GM19395 (cell line): ENCODE results near the gene TMEM170A.

ENCODE experiments used
- ATAC-seq: cut with Tn5 transposase; IDR thresholded peaks from one replicate; pipeline ENCODE4 v1.9.1; 2021; ENCODE audit warnings: mild to moderate bottlenecking, moderate library complexity; ENCODE audit not compliant: unreplicated experiment

The TMEM170A gene

DNA sequence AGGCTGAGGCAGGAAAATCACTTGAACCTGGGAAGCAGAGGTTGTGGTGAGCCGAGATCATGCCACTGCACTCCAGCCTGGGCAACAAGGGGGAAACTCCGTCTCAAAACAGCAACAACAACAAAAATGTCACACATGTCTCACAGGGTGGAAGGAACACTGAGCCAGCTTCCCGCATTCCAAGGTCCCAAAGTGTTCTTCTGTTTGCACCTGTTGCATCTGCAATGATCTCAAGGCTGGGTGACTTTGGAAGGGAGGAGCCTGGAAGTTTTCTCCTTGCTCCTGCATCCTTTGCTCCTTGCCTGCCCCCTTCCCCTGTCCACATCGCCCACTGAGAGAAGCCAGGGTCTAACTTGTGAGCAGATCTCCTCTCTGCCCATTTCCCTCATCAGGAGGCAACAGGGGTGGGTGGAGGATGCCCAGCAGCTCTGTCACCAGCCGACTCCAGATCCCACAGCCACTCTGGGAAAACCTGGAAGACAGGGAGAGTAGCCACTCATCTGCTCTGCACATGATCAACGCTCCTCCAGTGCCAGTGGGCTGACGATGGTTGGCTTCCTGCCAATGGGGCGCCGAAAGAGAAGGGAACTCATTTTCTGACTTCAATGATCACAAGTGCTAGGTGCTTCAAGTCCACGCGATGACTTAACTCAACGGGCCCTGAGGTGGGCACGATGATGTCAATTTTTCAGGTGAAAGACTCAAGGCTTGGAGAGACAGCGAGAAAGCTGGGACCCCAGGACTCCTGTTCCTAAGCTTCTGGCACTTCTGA is 18.1 kb upstream of the TMEM170A start:
- ATAC-seq = no peak

DNA sequence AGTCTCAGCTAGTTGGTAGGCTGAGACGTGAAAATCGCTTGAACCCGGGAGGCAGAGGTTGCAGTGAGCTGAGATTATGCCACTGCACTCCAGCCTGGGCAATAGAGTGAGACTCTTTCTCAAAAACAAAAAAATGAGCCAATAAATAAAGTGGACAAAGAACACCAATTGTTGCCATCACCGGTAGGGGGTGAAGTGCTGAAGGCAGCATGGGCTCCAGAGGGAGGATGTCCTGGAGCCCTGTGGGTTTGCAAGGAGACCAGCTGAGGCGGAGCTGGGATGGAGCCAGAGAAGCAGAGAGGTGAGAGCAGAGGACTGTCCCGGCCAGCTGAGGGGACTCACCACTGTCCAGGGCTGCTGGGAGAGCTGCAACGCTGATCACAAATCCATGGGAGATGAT is 17.0 kb upstream of the TMEM170A start:
- ATAC-seq = no peak

DNA sequence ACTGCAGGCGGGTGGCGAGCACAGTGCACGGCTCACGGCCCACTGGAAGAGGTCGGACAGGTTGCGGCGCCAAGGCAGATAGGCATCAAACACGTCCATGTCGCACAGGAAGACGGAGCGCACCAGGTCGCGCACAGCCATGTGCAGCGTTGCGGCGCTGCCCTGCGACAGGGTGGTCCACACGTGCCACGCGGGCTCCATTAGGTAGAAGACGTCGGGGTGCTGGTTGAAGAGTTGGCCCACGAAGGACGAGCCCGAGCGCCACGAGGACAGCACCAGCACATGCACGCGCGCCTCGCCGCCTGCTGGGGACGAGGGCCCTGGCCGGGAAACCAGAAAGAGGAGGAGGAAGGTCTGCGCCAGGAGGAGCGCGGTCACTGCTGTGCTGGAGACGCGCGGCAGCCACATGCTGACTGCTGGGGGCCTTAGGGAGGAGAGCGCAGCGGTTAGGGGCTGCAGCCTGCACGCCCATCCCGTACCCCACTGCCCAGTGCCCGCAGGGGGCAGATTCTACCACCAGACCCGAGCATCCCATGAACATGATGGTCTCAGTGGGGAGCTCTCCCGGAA is 15.0 kb upstream of the TMEM170A start:
- ATAC-seq = no peak

DNA sequence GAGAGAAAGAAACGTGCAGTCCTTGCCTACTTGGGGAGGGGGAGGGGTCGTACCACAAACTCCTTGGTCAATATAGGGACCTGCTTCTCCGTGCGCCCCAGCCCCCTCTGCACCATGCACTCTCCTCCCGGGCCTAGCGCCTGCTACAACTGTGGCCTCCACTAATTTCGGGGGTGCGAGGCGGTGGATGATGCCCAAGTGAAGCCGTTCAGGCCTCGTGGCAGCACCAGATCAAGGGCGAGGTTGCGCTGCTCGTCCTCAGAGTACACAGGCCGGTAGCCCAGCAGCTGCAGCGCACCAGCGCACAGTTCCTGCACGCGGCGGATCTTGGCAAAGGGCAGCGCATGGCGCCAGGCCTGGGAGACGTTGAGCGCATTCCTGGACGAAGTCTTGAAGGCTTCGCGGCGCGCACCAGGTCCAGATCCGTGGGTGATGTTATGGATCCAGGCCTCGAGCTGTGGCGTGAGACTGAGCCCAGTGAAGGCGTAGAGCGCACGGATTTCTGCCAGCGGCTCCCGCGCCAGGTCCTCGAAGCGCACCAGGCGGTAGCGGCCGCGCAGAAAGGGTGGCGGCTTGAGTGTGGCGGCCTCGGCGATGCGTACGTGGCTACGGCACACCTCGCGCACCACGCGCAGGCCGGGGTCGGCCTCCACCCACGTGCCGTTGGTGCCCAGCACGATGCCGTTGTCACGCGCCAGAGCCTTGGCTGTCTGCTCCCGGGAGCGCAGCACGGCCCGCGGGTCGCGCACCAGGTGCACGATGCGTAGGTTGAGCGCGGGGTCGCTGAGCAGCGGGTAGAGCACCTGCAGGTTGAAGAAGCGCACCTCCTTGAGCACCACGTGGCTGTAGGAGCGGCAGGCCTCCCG is 14.2 kb upstream of the TMEM170A start:
- no peak for ATAC-seq

DNA sequence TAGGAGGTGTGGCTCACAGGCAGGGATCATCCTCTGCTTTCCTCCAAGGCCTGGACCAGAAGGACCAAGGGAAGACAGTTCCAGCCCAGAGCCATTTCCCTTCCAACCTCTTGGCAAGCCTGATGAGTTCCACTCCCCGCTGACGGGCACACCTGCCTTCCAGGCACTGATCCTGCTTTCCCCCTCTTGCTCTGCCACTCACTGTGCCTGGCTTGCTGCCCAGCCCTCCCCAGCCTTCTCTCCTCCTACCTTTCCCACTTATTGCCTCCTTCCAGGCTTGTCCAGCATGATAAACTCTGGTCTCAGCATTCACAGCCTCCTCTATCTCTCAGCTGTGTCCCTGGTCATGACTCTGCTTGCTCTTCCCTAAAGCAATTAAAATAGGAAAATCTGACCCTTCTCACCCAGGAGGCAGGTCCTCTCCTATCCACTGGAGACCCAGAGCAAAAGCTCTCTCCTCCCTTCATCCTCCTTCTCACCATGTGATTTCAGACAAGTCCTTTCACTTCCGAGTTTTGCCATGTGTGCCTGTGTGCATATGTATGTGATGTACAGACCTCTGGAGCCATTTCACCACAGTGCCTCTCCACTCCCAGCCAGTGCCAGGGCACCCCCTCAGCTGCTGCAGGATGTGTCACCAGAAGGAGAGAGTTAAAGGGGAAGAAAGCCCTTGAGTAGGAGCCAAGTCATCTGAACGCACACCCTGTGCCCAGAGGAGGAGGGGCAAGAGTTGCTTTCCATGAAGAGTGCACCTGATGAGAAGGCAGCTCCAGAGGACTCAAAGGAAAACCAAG is 13.4 kb upstream of the TMEM170A start:
- ATAC-seq = no peak

DNA sequence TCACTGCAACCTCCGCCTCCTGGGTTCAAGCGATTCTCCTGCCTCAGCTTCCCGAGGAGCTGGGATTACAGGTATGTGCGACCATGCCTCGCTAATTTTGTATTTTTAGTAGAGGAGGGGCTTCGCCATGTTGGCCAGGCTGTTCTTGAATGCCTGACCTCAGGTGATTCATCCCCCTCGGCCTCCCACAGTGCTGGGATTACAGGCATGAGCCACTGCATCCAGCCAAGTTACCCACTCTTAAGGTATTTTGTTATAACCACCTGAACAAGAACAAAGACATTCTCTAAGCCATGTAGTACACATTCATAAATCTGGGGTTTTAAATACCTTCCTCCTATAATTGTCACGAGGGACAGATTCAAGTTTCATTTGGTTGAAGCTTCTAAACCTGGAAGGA is 12.3 kb upstream of the TMEM170A start:
- ATAC-seq = no peak

DNA sequence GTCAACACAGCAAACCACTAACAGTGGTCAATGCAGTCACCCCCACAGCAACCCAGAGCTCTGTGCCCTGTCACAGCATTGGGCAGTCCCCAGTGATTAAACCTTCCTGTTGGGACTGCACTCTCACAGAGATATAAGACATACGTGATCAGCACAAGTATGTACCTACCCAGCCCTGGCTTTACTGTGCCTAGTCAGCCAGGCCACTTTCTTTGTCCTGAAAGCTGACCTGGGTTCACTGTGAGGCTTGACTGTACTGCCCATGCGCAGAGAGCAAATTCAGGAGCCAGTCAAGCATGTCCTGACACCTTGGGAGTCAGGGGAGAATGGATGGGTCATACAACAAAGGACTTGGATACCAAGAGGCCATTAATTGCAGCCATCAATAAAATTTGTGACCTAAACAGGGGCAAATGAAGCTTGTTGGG is 10.9 kb upstream of the TMEM170A start:
- ATAC-seq = no peak

DNA sequence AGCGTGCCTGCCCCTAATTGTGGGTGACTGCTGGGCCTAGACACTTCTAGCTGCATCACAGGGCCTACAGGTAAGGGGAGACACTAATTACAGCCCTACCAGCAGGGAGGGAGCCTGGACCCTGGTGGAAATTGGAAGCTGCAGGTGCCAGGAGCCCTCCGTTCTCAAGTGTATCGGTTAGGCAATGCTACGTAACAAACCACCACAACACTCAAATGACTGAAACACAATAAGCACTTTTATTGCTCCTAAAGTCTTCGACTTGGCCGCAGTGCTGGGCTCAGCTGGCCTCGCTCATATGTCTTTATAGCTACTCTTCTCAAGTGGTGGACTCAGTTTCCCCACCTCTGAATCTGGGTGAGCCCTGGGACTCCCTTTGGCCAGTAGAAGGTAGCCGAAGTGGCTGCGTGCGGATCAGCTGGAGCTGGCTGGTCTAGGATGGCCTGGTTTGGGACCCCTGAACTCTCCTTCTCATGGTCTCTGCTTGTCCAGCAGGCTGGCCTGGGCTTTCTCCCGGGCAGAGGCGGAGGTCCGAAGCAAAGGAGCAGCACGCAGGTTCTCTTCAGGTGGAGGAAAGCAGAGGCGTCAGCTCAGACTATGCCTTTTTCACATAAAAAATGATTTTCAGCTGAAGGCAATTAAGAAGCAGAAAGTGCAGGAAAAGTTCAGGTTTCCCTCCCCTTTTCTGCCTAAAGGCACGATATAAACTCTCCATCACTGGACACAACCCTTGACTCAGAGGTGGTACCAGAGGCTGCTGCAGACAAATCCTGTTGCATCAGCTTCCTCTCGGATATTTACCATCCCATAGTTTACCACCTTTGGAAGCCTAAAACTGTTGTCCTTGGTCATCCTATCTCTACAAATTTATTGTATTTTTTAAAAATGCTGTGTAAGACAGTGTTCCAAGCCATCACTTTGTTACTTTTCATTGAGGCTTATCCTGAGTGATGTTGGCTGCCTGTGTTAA is 8.7 kb upstream of the TMEM170A start:
- ATAC-seq = no peak

DNA sequence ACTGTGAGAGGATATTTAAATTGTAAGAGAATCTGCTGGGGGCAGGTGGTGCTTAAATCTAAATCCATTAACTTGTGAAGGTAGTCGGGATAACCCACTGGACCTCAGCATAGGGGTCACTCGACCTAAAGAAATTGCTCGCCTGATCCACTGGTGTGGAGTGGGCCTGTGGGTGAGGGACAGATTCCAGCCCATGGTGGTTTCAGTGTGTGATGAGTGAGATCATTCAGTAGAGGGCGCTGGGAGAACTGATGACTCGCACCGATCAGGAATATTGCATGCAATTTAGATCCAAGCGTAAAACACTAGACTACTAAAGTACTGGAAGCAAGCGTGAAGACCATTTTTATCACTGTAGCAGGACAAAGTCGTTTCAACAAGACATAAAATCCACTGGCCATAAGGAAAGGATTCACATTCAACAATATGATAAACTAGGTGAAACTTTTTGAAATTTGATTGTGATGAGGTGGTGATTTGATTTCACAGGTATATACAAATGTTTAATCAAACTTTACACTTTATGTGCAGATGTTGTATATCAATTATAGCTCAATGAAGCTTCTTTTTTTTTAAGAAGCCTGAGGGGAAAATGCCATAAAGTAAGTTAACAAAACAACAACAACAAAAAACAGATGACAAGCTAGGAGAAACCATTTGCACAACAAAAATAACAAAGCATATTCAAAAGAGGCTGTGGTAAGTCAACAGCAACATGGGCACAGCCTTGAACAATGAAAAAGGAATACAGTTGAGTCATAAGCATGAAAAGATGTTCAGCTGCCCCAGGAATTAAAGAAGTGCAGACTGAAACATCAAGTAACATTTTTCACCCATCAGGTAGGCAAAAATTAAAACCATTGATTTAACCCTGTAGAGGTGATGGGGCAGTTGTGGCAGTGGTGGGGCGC is 7.5 kb upstream of the TMEM170A start:
- peak; percentile 80 for ATAC-seq

DNA sequence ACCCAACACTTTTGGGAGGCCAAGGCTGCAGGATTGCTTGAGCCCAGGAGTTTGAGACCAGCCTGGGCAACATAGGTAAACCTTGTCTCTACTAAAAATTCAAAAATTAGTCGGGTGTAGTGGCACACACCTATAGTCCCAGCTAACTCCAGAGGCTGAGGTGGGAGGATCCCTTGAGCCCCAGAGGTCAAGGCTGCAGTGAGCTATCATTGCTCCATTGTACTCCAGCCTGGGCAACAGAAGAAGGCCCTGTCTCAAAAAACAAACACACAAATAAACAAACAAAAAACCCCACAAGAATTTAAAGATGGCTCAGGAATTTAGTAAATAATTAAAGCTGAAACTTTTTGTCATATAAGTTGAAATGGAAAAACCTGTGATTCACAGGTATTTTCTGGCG is 2.3 kb upstream of the TMEM170A start:
- no peak for ATAC-seq

DNA sequence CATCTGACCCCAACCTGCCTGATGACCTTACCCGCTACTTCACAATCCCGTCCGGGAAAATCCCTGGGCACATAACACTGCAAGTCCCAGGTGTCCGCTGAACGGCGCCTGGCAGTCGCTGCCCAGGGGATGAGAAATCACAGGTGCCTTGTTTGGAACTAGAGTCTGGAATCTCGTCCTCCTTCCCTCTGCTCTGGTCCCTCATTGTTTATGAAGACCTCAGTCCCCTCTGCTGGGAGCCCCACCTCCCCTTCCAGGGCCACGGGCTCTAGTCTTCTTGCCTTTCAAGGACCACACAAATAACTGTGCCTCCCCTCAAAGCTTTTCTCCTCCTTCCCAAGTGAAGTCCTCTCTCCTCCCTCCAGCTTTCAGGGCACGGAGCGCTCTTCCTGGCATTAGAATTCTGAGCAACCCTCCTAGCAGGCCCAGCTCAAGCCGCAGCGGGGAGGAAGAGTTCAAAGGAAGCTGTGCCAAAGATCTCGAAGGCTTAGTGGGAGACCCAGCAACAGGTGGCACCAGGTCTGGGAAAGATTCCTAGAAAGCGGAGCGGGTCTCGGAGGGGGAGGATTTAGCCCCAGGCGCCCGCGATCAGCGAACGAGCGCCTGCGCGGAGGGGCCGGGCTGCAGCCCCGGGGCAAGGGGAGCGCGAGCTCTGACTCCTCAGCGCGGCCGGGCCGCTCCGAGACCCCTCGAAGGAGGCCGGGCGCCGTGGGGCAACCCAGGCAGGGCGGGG is 934 bp downstream of the TMEM170A start:
- ATAC-seq = peak; percentile 15

DNA sequence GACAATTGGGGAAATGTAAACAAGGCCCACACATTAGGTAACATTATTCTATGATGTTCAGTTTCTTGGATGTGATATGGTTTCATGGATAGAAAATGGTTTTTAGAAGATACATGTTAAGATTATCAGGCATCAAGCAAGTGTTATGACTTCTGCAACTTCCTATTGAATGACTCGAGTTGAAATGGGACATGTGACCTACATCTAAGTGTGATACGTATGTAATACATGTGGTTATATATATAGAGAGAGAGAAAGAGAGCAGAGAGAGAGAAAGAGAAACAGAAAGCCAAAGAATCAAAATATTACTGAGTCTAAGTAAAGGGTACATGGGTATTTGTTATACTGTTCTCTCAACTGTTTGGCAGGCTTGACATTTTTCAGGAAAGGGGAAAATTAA is 1.7 kb downstream of the TMEM170A start:
- ATAC-seq = no peak

DNA sequence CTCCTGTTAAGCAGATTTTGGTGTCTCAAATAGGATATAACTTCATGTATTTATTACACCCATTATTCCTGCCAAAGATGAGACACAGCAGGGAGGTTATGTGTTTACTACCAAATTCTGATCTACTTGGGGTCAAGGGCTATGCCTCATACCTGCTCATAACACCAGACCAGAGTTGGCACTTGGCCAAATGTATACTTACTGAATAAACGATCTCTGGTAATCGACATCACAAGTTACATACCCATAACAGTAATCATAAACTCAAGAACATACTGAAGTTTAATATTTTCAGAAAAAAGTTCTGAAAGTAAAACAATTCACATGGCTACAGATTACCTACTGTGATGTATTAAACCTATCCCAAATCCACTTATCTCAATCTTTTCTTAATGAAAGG is 2.9 kb downstream of the TMEM170A start:
- ATAC-seq = no peak

DNA sequence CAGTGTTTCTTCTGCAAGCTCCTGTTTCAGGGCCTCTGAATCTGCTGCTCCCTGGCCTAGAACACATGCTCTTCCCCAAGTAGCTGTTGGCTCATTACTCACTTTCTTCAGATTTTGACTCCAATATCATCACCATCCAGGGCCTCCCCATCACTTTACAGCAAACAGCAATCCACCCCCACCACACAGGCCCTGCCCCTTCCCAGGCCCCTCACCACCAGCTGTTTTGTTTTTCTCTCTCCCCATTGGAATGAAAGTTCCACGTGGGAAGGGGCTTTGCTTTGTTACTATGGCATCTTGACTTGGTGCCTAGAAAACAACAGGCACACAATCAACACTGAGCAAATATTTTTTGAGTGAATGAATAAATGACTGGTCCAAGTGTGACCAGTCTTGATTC is 4.0 kb downstream of the TMEM170A start:
- ATAC-seq = no peak

DNA sequence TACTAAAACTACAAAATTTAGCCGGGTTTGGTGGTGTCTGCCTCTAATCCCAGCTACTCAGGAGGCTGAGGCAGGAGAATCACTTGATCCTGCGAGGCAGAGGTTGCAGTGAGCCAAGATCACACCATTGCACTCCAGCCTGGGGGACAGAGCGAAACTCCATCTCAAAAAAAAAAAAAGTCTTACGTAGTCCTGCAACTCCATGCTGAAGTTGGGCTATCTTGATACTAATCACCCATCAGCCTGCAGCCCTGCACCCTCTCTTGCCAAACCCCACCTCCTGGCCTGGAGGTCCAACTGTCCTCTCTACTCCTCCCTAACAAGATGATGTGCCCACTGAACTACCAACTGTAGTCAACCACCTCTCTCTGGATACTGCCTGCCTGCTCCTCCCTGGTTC is 4.8 kb downstream of the TMEM170A start:
- no peak for ATAC-seq

DNA sequence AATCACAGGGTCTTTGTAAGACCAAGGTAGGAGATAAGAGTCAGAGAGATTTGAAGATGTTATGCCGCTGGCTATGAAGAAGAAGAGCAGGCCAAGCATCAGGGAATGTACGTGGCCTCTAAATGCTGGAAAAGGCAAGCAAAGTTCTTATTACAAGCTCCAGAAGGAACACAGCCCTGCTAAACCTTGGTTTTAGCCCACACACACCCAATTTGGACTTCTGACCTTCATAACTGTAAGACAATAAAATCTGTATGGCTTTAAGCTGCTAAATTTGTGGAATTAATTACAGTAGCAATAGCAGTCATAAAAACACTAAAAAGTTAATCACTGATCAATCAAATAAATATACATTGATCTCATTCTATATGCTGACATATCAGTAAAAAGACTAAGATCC is 6.0 kb downstream of the TMEM170A start:
- ATAC-seq = no peak

DNA sequence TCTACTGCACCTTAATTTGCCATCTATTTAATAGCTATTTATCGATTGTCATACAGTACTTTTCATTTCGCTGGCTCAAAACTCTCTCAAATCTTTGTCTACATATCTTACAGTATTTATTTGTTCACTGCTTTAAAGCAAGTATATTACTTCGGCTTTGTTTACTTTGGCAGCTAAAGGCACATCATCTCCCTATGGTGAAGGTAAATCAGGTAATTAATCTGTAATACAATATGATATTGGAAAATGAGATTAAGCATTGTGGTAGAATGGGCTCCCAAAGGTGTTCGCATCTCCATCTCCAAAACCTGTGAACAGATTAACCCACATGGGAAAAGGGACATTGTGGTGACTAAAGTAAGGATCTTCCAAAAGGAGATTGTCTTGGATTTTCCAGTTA is 6.5 kb downstream of the TMEM170A start:
- no peak for ATAC-seq

DNA sequence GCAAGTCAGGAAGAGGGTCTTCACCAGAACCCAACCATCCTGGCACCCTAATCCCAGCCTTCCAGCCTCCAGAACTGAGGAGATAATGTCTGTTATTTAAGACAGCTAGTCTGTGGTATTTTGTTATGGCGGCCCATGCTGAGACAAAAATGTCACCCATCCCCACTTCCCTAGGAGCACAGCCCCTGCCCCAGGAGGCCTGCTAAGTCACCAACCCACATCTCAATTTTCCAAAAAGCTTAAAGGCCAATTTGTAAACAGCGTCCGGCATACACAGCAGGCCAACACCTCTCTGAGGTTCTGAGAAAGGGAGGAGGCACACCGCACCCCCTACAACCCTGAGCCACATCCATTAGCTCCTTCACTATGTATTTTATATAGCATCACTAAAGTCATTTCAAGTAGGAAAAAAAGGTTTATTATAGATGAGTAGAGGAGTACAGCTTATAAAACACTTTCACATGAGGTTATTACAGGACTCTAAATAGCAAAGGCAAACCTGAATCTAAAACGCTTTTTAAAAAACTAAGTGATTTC is 6.9 kb downstream of the TMEM170A start:
- no peak for ATAC-seq
